Testis (tissue), 3 donors: Measurements from ENCODE around the gene ETFA. TPM values are rescaled to one million over a fixed set of nuclear protein-coding genes. Genes with fewer than 3 reads are reported as not detected.
"Not testable (repeated sequence)": the region's sequence is repeated elsewhere in the genome, so short reads cannot be mapped to it uniquely, and the experiment has no call there.

Source experiments
- DNase-seq: peaks from one replicate; pipeline ENCODE4 v3.0.0-alpha.2; 2019
- H3K27ac ChIP-seq, 2 donors: fragments of 200-600 bp; sonication (generic); one replicate each; pipeline ENCODE4 v1.5.1; 2019
- H3K27me3 ChIP-seq: fragments of 200-600 bp; sonication (generic); one replicate; pipeline ENCODE4 v1.5.1; 2019
- H3K36me3 ChIP-seq: fragments of 200-600 bp; sonication (generic); one replicate; pipeline ENCODE4 v1.5.1; 2017; ENCODE audit warnings: low read depth; ENCODE audit errors: missing control alignments
- H3K4me1 ChIP-seq: fragments of 200-600 bp; sonication (generic); one replicate; pipeline ENCODE4 v1.5.1; 2019
- H3K4me3 ChIP-seq, 2 donors: fragments of 200-600 bp; sonication (generic); one replicate each; pipeline ENCODE4 v1.5.1; 2017 to 2019
- H3K9me3 ChIP-seq: fragments of 200-600 bp; sonication (generic); one replicate; pipeline ENCODE4 v1.5.1; 2017
- CTCF ChIP-seq, 3 experiments: fragments of 450-650 bp in 2 of 3; fragments of 200-600 bp in 1 of 3; sonication (generic) in 1 of 3; IDR thresholded peaks; one replicate each; pipeline ENCODE4 v1.5.1; 2016 to 2019; ENCODE audit warnings: antibody characterized with exemption in 3 of 3, mild to moderate bottlenecking in 2 of 3, moderate library complexity in 1 of 3
- POLR2A ChIP-seq: fragments of 450-650 bp; IDR thresholded peaks from one replicate; pipeline ENCODE4 v1.6.1; 2017; ENCODE audit warnings: antibody characterized with exemption, mild to moderate bottlenecking, moderate library complexity
- WGBS, 2 donors: methylation state at CpG; one replicate each; pipeline ENCODE4 v1.1.5; 2018; 5-methylcytosine and 5-hydroxymethylcytosine counted together
- intact Hi-C: fragments of 100-400 bp; cut with DNase I; formaldehyde crosslinking; loops from one replicate; pipeline ENCODE4 v1.15.1; 2023; ENCODE audit warnings: low total_unique reads
- polyA plus RNA-seq: library from polyadenylated mRNA; stranded (reverse); fragments of 350-450 nt; fragmentation: Illumina TruSeq; extraction: RNeasy Lipid Tissue Mini Kit (QIAGEN cat#74804); gene quantifications from one replicate; pipeline ENCODE4 v1.2.3, GENCODE V29; 2014; ENCODE audit warnings: low read depth, low replicate concordance; ENCODE audit not compliant: insufficient read depth
- total RNA-seq, 2 donors: library from RNA; depleted of rRNA; stranded (reverse); fragments of >200 nt; gene quantifications; one replicate each; pipeline ENCODE4 v1.2.3, GENCODE V29; 2016

ETFA gene
- total and polyA plus RNA-seq, 3 donors from 2014 or later = 58.3 to 72.7 (median 72.1) TPM

- peaks cover 15% of the 10 kb centered on the region for H3K4me1 ChIP-seq
- no peaks in the 10 kb centered on the region for H3K27me3 ChIP-seq
- TF ChIP-seq CTCF (IDR thresholded peaks at IDR 0.05) (no peak), POLR2A (no peak)
- no peak for DNase-seq
- H3K4me3 ChIP-seq = no peak overlapping the region
- intact Hi-C loops = no loop called here
- 79 to 82% methylated on average over 5 of the region's 5 CpGs for WGBS, 2 donors
- H3K9me3 ChIP-seq = no peaks in the 10 kb centered on the region
- no peak overlapping the region for H3K27ac ChIP-seq
- no peaks in the 10 kb centered on the region for H3K36me3 ChIP-seq
Observed at GRCh38 chr15:76313731-76314130, 2.5 kb upstream of the ETFA start.

GRCh38 chr15:76313175-76313567, 1.9 kb upstream of the ETFA start:
- H3K9me3 ChIP-seq, H3K27ac ChIP-seq, H3K4me3 ChIP-seq, H3K36me3 ChIP-seq, DNase-seq, intact Hi-C loops, H3K27me3 ChIP-seq: not testable (repeated sequence)
- 92 to 95% methylated on average over 4 of the region's 4 CpGs for WGBS, 2 donors
- H3K4me1 ChIP-seq = peaks cover 15% of the 10 kb centered on the region

GRCh38 chr15:76312540-76313174, 1.4 kb upstream of the ETFA start:
- H3K27ac ChIP-seq = no peak overlapping the region
- 67 to 80% methylated on average over 7 of the region's 7 CpGs for WGBS, 2 donors
- intact Hi-C loops = no loop called here
- DNase-seq = no peak
- no peak for TF ChIP-seq POLR2A
- no peak for TF ChIP-seq CTCF (IDR thresholded peaks at IDR 0.05)
- H3K4me1 ChIP-seq = peaks cover 15% of the 10 kb centered on the region
- H3K36me3 ChIP-seq = no peaks in the 10 kb centered on the region
- H3K4me3 ChIP-seq = no peak overlapping the region
- no peaks in the 10 kb centered on the region for H3K27me3 ChIP-seq
- H3K9me3 ChIP-seq = no peaks in the 10 kb centered on the region

- TF ChIP-seq CTCF (IDR thresholded peaks at IDR 0.05) (no peak), POLR2A (no peak)
Observed at GRCh38 chr15:76310475-76311099, 682 bp downstream of the ETFA start.

GRCh38 chr15:76309601-76310330, 1.5 kb downstream of the ETFA start:
- DNase-seq = no peak
- intact Hi-C loops = no loop called here
- Histone ChIP-seq H3K9me3 (no peaks in the 10 kb centered on the region), H3K27ac (no peak overlapping the region), H3K27me3 (no peaks in the 10 kb centered on the region), H3K4me1 (peaks cover 15% of the 10 kb centered on the region), H3K4me3 (peak overlapping the region in 1 of 2 donors; percentile 89), H3K36me3 (no peaks in the 10 kb centered on the region)
- TF ChIP-seq CTCF (IDR thresholded peaks at IDR 0.05) (no peak), POLR2A (no peak)
- WGBS, 2 donors = 61 to 63% methylated on average over 12 to 13 of the region's 13 CpGs

More at GRCh38 chr15:76310475-76311099, 682 bp downstream of the ETFA start:
- Histone ChIP-seq H3K27ac (peak overlapping the region; percentile 63 to 88), H3K9me3 (no peaks in the 10 kb centered on the region), H3K27me3 (no peaks in the 10 kb centered on the region), H3K4me3 (peak overlapping the region; percentile 72 to 89), H3K4me1 (peaks cover 15% of the 10 kb centered on the region), H3K36me3 (no peaks in the 10 kb centered on the region)
- intact Hi-C loops = no loop called here
- peak; percentile 28 for DNase-seq
- 1 to 5% methylated on average over 8 to 16 of the region's 16 CpGs for WGBS, 2 donors
